Transverse colon (tissue), 4 donors: Measurements from ENCODE around the gene TNFRSF4. TPM values are rescaled to one million over a fixed set of nuclear protein-coding genes. Genes with fewer than 3 reads are reported as not detected.

Experiments used
- DNase-seq: peaks from one replicate; pipeline ENCODE4 v3.0.0-alpha.2; 2019
- H3K27ac ChIP-seq, 4 donors: fragments of 200-600 bp; sonication (generic); 2 replicates each; pipeline ENCODE4 v1.5.1; 2016 to 2018; ENCODE audit warnings: inconsistent platforms in 4 of 4
- H3K27me3 ChIP-seq: fragments of 200-600 bp; sonication (generic); 2 replicates; pipeline ENCODE4 v1.5.1; 2017; ENCODE audit warnings: inconsistent platforms
- H3K36me3 ChIP-seq, 4 donors: fragments of 200-600 bp; sonication (generic); 2 replicates each; pipeline ENCODE4 v1.5.1; 2017 to 2019; ENCODE audit warnings: inconsistent platforms in 4 of 4
- H3K4me1 ChIP-seq, 4 donors: fragments of 200-600 bp; sonication (generic); 2 replicates each; pipeline ENCODE4 v1.5.1; 2017 to 2020; ENCODE audit warnings: inconsistent platforms in 4 of 4
- H3K4me3 ChIP-seq, 4 donors: fragments of 200-600 bp; sonication (generic); 1 replicate in 1 of 4; 2 replicates in 3 of 4; pipeline versions ENCODE4 v1.5.1 to v1.6.1; 2017 to 2019; ENCODE audit warnings: inconsistent platforms in 4 of 4
- H3K9me3 ChIP-seq, 2 donors: fragments of 200-600 bp; sonication (generic); 2 replicates each; pipeline ENCODE4 v1.5.1; 2017 to 2019; ENCODE audit warnings: inconsistent platforms in 2 of 2
- EP300 ChIP-seq: sonication (generic); formaldehyde crosslinking; IDR thresholded peaks from one replicate; pipeline ENCODE4 v1.6.1; 2017; ENCODE audit warnings: antibody characterized with exemption, low read depth
- POLR2A ChIP-seq: fragments of 450-650 bp; IDR thresholded peaks from one replicate; pipeline ENCODE4 v1.6.1; 2016; ENCODE audit warnings: antibody characterized with exemption, mild to moderate bottlenecking, moderate library complexity
- POLR2AphosphoS5 ChIP-seq, 3 donors: sonication (generic); formaldehyde crosslinking; IDR thresholded peaks; one replicate each; pipeline ENCODE4 v1.6.1; 2016; ENCODE audit warnings: antibody characterized with exemption in 3 of 3
- WGBS, 2 donors: methylation state at CpG; one replicate each; pipeline ENCODE4 v1.1.5; 2018; ENCODE audit warnings: low coverage in 1 of 2; 5-methylcytosine and 5-hydroxymethylcytosine counted together
- in situ Hi-C, 4 donors: fragments of 200-750 bp; cut with MboI; loops; one replicate each; pipeline versions ENCODE4 v1.15.0 to v1.15.1; 2017; ENCODE audit warnings: low sequenced_read_pairs in 3 of 4, low pct_ligation_motif_present in 1 of 4, low pct_unique_long_range_greater_than_20kb in 1 of 4
- intact Hi-C: fragments of 100-400 bp; cut with DNase I; formaldehyde crosslinking; loops from one replicate; pipeline ENCODE4 v1.15.1; 2023; ENCODE audit warnings: low total_unique reads
- total RNA-seq, 4 donors: library from RNA; depleted of rRNA; stranded (reverse); fragments of >200 nt; gene quantifications; one replicate each; pipeline ENCODE4 v1.1.0, GENCODE V29; 2016
- TF ChIP-seq, protein P1 (sequence below), 5 experiments: fragments of 200-600 bp in 3 of 5; fragments of 450-650 bp in 2 of 5; sonication (generic) in 3 of 5; IDR thresholded peaks; 1 replicate in 2 of 5; 2 replicates in 3 of 5; pipeline ENCODE4 v1.5.1; 2016 to 2017; ENCODE audit warnings: antibody characterized with exemption in 5 of 5, inconsistent platforms in 3 of 5, mild to moderate bottlenecking in 2 of 5, moderate library complexity in 1 of 5

The TNFRSF4 gene
- total RNA-seq, 4 donors from 2014 or later = 0.55 to 4.8 TPM; not detected in 2

DNA sequence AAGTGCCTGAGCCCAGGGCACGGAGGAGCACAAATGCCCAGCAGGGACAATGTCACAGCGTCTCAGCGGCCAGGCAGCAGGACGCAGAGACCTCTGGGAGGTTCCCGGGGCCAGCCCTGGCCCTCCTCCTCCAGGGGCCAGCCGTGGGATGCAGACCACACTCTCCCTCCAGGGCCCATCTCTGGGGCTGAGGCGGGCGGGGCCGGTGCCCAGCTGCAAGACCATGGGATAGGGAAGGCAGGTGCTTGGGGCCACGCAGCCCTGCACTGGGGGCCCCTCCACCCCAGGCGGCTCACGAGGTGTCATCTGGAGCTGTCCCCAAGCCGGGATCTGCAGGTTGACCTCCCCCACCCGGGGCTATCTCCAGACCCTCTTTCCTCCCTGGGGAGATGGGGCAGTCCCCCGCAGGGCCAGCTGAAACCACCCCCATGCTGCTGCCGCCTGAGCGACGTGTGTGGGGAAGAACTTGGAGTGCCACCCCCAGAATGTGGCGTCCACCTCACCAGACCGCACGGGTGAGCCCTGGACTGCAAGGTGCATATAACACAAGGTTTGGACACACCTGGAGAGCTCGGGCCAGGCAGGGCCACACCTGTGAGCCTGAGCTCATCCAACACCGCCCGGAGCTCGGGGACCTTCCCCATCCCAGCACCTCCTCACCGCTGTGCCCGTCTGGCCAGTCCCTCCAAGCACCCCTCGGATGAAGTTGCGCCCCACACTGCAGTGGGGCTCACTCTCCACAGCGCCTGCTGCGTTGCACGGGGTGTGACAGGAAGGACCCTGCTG, 44.3 kb downstream of the TNFRSF4 start:
- Histone ChIP-seq H3K36me3 (no peaks in the 10 kb centered on the region), H3K27ac (peak overlapping the region in 1 of 4 donors; percentile 98), H3K4me3 (no peak overlapping the region), H3K9me3 (no peaks in the 10 kb centered on the region), H3K27me3 (peaks cover 53% of the 10 kb centered on the region), H3K4me1 (peaks cover 0 to 23% (median 10%) of the 10 kb centered on the region in 4 donors)
- no peak for TF ChIP-seq POLR2AphosphoS5 (IDR thresholded peaks at IDR 0.05)
- TF ChIP-seq EP300 = no peak
- TF ChIP-seq, protein P1, sequence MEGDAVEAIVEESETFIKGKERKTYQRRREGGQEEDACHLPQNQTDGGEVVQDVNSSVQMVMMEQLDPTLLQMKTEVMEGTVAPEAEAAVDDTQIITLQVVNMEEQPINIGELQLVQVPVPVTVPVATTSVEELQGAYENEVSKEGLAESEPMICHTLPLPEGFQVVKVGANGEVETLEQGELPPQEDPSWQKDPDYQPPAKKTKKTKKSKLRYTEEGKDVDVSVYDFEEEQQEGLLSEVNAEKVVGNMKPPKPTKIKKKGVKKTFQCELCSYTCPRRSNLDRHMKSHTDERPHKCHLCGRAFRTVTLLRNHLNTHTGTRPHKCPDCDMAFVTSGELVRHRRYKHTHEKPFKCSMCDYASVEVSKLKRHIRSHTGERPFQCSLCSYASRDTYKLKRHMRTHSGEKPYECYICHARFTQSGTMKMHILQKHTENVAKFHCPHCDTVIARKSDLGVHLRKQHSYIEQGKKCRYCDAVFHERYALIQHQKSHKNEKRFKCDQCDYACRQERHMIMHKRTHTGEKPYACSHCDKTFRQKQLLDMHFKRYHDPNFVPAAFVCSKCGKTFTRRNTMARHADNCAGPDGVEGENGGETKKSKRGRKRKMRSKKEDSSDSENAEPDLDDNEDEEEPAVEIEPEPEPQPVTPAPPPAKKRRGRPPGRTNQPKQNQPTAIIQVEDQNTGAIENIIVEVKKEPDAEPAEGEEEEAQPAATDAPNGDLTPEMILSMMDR (IDR thresholded peaks at IDR 0.05) = no peak
- no peak for TF ChIP-seq POLR2A
- intact Hi-C loops (no loop called here), in situ Hi-C loops (no loop called here)
- no peak for DNase-seq
- WGBS, 2 donors = 44% methylated on average over 26 of the region's 32 CpGs; no CpG with 5 or more reads in 1 of the 2 donors

GRCh38 chr1:1168451-1169411, 45.2 kb downstream of the TNFRSF4 start:
- intact Hi-C loops (no loop called here), in situ Hi-C loops (no loop called here)
- peak; percentile 13 for DNase-seq
- Histone ChIP-seq H3K27me3 (peaks cover 45% of the 10 kb centered on the region), H3K27ac (peak overlapping the region in 2 of 4 donors; percentile 98), H3K4me1 (peaks cover 0 to 23% (median 9%) of the 10 kb centered on the region in 4 donors), H3K9me3 (no peaks in the 10 kb centered on the region), H3K4me3 (no peak overlapping the region), H3K36me3 (no peaks in the 10 kb centered on the region)
- 69% methylated on average over 25 of the region's 37 CpGs; no CpG with 5 or more reads in 1 of the 2 donors for WGBS, 2 donors
- TF ChIP-seq, protein P1 (IDR thresholded peaks at IDR 0.05) = no peak
- no peak for TF ChIP-seq POLR2A
- TF ChIP-seq POLR2AphosphoS5 (IDR thresholded peaks at IDR 0.05) = peak in 1 of 3 donors; percentile 5

- intact Hi-C loops = no loop called here
- 64% methylated on average over 23 of the region's 36 CpGs; no CpG with 5 or more reads in 1 of the 2 donors for WGBS, 2 donors
- peaks cover 37% of the 10 kb centered on the region for H3K27me3 ChIP-seq
- no peaks in the 10 kb centered on the region for H3K36me3 ChIP-seq
- peak overlapping the region; percentile 96 to 98 (median 97) for H3K27ac ChIP-seq
- in situ Hi-C loops = no loop called here
- no peak for TF ChIP-seq POLR2A
- peak in 1 of 3 donors; percentile 3 for TF ChIP-seq POLR2AphosphoS5 (IDR thresholded peaks at IDR 0.05)
- TF ChIP-seq, protein P1 (IDR thresholded peaks at IDR 0.05) = no peak
- H3K4me1 ChIP-seq = peaks cover 0 to 23% (median 6%) of the 10 kb centered on the region in 4 donors
- peak overlapping the region in 1 of 4 donors; percentile 56 for H3K4me3 ChIP-seq
- DNase-seq = peak; percentile 10
- no peaks in the 10 kb centered on the region for H3K9me3 ChIP-seq
Observed at GRCh38 chr1:1167841-1168450, 46.0 kb downstream of the TNFRSF4 start.
